Measurements from ENCODE around the gene BCL7C.

BCL7C gene

GRCh38 chr16:30922420-30922959 is 28.6 kb upstream of the BCL7C start:
- peak; percentile 86 for ATAC-seq
- TF ChIP-seq GLIS3 (CRISPR knock-in tag; IDR thresholded peaks at IDR 0.05), result no peak
- TF ChIP-seq CSDC2 (CRISPR knock-in tag; IDR thresholded peaks at IDR 0.05), result peak; percentile 76; the same call in 1 of the 2 replicates
- no peak for TF ChIP-seq BACH2 (CRISPR knock-in tag; IDR thresholded peaks at IDR 0.05; ENCODE audit: borderline replicate concordance)
- TF ChIP-seq ESRRG (CRISPR knock-in tag; IDR thresholded peaks at IDR 0.05), result no peak
- TF ChIP-seq, protein P1, sequence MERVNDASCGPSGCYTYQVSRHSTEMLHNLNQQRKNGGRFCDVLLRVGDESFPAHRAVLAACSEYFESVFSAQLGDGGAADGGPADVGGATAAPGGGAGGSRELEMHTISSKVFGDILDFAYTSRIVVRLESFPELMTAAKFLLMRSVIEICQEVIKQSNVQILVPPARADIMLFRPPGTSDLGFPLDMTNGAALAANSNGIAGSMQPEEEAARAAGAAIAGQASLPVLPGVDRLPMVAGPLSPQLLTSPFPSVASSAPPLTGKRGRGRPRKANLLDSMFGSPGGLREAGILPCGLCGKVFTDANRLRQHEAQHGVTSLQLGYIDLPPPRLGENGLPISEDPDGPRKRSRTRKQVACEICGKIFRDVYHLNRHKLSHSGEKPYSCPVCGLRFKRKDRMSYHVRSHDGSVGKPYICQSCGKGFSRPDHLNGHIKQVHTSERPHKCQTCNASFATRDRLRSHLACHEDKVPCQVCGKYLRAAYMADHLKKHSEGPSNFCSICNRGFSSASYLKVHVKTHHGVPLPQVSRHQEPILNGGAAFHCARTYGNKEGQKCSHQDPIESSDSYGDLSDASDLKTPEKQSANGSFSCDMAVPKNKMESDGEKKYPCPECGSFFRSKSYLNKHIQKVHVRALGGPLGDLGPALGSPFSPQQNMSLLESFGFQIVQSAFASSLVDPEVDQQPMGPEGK (CRISPR knock-in tag; IDR thresholded peaks at IDR 0.05; ENCODE audit: borderline replicate concordance), result no peak
- no peak for TF ChIP-seq ARNTL (CRISPR knock-in tag; IDR thresholded peaks at IDR 0.05; ENCODE audit: borderline replicate concordance, low read depth)
- no peak for TF ChIP-seq OSR1 (CRISPR knock-in tag; IDR thresholded peaks at IDR 0.05)
- TF ChIP-seq PPARA (CRISPR knock-in tag; IDR thresholded peaks at IDR 0.05; ENCODE audit: borderline replicate concordance), result no peak
- TF ChIP-seq ISL1 (CRISPR knock-in tag; IDR thresholded peaks at IDR 0.05), result no peak
- peak; percentile 96 for TF ChIP-seq TSHZ2 (CRISPR knock-in tag; IDR thresholded peaks at IDR 0.05)
- no peak for TF ChIP-seq ZNF70 (CRISPR knock-in tag; IDR thresholded peaks at IDR 0.05)
- peak; percentile 75; the same call in 1 of the 2 replicates for TF ChIP-seq ZFP3 (CRISPR knock-in tag; IDR thresholded peaks at IDR 0.05)
- TF ChIP-seq TOX (CRISPR knock-in tag; IDR thresholded peaks at IDR 0.05; ENCODE audit: borderline replicate concordance), result no peak
- no peak for TF ChIP-seq SNAI2 (CRISPR knock-in tag; IDR thresholded peaks at IDR 0.05)
- TF ChIP-seq, protein P2, sequence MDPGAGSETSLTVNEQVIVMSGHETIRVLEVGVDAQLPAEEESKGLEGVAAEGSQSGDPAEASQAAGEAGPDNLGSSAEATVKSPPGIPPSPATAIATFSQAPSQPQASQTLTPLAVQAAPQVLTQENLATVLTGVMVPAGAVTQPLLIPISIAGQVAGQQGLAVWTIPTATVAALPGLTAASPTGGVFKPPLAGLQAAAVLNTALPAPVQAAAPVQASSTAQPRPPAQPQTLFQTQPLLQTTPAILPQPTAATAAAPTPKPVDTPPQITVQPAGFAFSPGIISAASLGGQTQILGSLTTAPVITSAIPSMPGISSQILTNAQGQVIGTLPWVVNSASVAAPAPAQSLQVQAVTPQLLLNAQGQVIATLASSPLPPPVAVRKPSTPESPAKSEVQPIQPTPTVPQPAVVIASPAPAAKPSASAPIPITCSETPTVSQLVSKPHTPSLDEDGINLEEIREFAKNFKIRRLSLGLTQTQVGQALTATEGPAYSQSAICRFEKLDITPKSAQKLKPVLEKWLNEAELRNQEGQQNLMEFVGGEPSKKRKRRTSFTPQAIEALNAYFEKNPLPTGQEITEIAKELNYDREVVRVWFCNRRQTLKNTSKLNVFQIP (CRISPR knock-in tag; IDR thresholded peaks at IDR 0.05; ENCODE audit: borderline replicate concordance, low read depth), result no peak
- no peak for TF ChIP-seq ZC3H10 (CRISPR knock-in tag; IDR thresholded peaks at IDR 0.05)
- TF ChIP-seq, protein P3, sequence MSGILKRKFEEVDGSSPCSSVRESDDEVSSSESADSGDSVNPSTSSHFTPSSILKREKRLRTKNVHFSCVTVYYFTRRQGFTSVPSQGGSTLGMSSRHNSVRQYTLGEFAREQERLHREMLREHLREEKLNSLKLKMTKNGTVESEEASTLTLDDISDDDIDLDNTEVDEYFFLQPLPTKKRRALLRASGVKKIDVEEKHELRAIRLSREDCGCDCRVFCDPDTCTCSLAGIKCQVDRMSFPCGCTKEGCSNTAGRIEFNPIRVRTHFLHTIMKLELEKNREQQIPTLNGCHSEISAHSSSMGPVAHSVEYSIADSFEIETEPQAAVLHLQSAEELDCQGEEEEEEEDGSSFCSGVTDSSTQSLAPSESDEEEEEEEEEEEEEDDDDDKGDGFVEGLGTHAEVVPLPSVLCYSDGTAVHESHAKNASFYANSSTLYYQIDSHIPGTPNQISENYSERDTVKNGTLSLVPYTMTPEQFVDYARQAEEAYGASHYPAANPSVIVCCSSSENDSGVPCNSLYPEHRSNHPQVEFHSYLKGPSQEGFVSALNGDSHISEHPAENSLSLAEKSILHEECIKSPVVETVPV (CRISPR knock-in tag; IDR thresholded peaks at IDR 0.05), result no peak
- no peak for TF ChIP-seq ZNF8 (CRISPR knock-in tag; IDR thresholded peaks at IDR 0.05)
- TF ChIP-seq TCF4 (CRISPR knock-in tag; IDR thresholded peaks at IDR 0.05; ENCODE audit: borderline replicate concordance), result no peak

GRCh38 chr16:30921748-30922419 is 28.0 kb upstream of the BCL7C start:
- TF ChIP-seq ZC3H10 (CRISPR knock-in tag; IDR thresholded peaks at IDR 0.05) (no peak), CREB5 (CRISPR knock-in tag; IDR thresholded peaks at IDR 0.05; ENCODE audit: low read depth) (peak; percentile 23; the same call in 1 of the 2 replicates)
- peak; percentile 54 for ATAC-seq

- no peak for ATAC-seq
- TF ChIP-seq ZFP3 (CRISPR knock-in tag; IDR thresholded peaks at IDR 0.05) (no peak), ARNTL (CRISPR knock-in tag; IDR thresholded peaks at IDR 0.05; ENCODE audit: borderline replicate concordance, low read depth) (no peak), ZC3H10 (CRISPR knock-in tag; IDR thresholded peaks at IDR 0.05) (no peak), ZNF565 (CRISPR knock-in tag; conservative IDR thresholded peaks at IDR 0.05; ENCODE audit: low read depth) (no peak), PPARA (CRISPR knock-in tag; IDR thresholded peaks at IDR 0.05; ENCODE audit: borderline replicate concordance) (no peak), TOX (CRISPR knock-in tag; IDR thresholded peaks at IDR 0.05; ENCODE audit: borderline replicate concordance) (no peak), CREB5 (CRISPR knock-in tag; IDR thresholded peaks at IDR 0.05; ENCODE audit: low read depth) (no peak), ESRRG (CRISPR knock-in tag; IDR thresholded peaks at IDR 0.05) (no peak), ISL1 (CRISPR knock-in tag; IDR thresholded peaks at IDR 0.05) (no peak), TCF4 (CRISPR knock-in tag; IDR thresholded peaks at IDR 0.05; ENCODE audit: borderline replicate concordance) (no peak), OSR1 (CRISPR knock-in tag; IDR thresholded peaks at IDR 0.05) (no peak), RARB (CRISPR knock-in tag; IDR thresholded peaks at IDR 0.05) (no peak), ZFP30 (CRISPR knock-in tag; IDR thresholded peaks at IDR 0.05) (no peak), CSDC2 (CRISPR knock-in tag; IDR thresholded peaks at IDR 0.05) (no peak), GLIS3 (CRISPR knock-in tag; IDR thresholded peaks at IDR 0.05) (no peak)
- TF ChIP-seq, protein P3 (CRISPR knock-in tag; IDR thresholded peaks at IDR 0.05), result no peak
Observed at GRCh38 chr16:30921459-30921747, 27.5 kb upstream of the BCL7C start.
